Dedifferentiated amniotic fluid mesenchymal stem cell (primary cell): ENCODE measurements around the gene LEO1.

Experiments
- DNase-seq: peaks from one replicate; pipeline ENCODE4 v3.0.0-alpha.2; 2016; ENCODE audit errors: extremely low spot score

LEO1 gene

DNA sequence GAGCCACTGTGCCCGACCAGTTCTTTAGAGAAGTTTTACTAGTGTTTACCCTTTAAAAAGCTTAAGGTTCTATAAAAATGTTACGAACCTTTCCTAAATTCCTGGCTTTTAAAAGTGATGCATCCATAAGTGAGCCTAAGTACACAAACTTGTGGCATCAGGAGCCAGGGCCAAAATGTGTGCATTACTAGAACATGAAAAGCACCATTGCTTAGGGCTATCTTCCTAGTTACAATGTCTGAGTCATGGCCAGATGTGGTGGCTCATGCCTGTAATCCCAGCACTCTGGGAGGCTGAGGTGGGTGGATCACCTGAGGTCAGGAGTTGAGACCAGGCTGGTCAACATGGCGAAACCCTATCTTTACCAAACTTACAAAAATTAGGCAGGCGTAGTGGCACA, 39.9 kb downstream of the LEO1 start:
- DNase-seq, result no peak

DNA sequence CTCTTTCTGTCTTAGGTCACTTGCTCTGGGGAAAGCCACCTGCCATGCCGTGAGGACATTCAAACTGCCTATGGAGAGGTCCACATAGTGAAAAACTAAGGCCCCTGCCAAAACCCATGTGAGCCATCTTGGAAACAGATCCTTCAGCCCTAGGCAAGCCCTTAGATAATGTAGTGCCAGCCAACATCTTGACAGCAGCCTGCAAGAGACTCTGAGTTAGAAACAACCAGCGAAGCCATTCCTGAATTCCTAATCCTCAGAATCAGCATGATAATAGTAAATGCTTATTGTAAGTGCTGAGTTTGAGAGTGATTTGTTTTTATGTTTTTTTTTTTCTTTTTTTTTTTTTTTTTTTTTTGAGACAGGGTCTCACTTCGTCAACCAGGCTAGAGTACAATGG, 40.6 kb downstream of the LEO1 start:
- DNase-seq, result no peak

DNA sequence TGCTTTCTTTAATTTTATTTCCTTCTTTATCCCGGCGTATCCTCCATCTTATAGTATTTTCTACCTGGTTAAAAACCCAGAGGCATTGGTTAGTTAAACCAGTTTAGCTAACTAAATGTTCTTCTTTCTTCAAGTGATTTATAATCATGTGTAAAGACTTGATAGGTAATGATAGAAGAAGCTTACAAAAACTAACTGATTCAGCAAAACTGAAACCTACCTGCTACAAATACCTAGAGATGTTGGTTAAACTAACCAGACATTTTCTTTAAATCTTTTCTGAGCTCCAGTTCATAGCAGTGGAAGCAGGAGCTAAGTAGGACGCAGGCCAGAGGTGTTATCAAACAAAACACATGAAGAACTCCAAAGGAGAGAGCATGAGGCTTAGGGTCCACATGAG, 44.8 kb downstream of the LEO1 start:
- no peak for DNase-seq

DNA sequence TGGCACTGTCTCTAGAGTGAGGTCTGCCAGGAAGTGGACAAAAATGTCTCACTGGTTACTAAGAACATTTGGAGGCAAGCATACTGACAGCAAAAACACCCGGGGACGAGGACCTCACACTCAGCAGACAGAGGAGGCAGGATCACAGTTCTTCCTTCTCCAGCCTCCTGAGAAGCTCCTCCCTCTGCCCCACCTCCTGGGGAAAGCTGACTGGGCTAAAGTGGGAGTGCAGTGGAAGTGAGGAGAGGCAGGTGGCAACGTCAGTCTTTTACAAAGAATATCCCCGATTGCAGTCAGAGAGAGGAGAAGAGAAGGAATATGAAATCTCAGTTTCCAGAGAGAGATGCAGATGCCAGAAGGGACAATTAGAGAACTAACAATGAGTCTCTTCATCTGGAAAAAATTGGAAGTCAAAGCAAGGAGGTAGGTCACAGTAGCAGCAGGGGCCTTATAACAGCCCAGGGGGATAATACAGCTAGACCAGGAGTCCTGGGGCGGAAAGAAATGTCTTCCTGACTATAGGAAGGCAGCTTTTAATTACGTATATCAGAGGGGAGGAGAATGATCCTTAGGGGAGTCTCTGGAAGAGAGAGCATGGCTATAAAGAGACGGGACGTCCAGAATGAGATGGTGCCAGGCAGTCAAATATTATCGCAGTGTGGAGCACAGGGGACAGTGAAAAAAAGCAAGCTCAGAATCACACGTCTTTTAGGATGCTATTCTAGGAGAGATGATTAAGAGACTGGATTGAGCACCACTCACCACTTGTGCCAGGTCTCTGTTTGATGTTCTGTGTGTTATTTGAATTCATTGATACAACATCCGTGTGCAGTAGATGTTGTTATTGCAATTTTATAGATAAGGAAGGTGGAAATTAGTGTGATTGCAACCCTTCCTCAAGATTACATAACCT, 47.2 kb downstream of the LEO1 start:
- no peak for DNase-seq

DNA sequence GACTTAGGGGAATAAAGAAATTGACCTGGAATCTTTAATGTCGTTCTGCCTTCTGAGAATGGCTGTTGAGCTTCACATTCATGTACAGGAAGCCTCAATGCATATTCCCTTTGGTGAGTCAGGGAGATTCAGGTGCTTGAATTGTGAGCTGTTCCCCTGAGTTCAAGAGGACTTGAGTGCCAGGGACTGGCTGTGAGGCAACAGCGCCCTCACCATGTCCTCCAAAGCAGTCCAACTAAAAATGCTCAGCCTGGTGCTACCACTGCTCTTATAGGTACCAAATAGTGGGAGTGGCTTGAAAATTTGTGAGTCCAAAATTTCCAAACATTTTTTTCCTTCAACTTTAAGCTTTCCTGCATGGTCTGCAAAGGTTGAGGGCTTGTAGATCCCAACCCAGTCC, 54.1 kb downstream of the LEO1 start:
- no peak for DNase-seq

DNA sequence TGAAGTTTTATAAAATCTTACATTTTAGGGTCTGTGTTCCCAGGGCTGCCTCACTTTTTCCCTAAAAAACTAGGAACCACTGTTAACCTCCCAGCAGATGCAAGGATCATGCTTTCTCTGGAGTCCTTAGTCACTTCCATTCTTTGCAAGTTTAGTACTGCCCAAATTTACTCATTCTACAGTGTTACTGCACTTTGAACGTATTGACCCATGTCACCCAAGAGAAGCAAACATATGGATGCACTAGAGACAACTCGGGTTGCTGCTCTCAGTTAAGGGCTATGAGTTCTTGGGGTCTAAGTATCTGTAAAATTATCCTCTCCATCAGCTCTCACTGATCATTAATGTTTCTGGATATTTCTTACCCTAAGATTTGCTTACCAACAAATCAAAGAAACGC, 59.0 kb downstream of the LEO1 start:
- no peak for DNase-seq

DNA sequence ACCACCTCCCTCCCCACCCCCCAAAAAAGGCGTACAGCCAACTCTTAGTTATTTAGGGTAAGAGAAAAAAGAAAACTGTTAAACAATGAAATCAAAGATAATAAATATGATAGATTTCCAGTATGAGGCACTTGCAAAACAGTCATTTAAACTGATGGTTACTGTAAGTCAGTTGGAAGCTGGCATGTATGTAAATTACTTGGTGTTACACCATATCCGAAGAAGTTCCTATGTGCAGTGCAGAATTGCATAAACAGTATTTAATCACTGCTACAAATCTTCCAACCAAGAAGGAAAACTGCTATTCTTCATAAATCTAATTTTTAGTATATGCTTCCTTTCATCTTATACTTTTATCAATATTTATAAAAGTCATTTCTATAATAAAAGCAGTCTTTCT, 62.0 kb downstream of the LEO1 start:
- DNase-seq, result no peak

DNA sequence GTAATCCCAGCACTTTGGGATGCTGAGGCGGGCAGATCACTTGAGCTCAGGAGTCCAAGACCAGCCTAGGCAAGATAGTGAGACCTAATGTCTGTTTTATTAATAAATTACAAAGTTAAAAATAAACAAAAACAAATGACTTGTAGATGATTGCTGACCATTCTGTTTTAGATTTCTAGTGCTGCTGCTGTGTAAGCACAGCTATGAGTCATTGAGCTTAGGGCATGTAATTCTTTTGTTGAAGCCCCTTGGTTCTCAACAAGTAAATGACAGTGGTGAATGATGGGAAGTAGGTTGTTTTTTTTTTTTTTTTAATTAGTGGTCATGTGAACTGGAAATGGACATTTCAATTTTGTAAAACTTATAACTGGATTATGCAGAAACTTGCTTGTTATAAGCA, 63.3 kb downstream of the LEO1 start:
- DNase-seq, result no peak

DNA sequence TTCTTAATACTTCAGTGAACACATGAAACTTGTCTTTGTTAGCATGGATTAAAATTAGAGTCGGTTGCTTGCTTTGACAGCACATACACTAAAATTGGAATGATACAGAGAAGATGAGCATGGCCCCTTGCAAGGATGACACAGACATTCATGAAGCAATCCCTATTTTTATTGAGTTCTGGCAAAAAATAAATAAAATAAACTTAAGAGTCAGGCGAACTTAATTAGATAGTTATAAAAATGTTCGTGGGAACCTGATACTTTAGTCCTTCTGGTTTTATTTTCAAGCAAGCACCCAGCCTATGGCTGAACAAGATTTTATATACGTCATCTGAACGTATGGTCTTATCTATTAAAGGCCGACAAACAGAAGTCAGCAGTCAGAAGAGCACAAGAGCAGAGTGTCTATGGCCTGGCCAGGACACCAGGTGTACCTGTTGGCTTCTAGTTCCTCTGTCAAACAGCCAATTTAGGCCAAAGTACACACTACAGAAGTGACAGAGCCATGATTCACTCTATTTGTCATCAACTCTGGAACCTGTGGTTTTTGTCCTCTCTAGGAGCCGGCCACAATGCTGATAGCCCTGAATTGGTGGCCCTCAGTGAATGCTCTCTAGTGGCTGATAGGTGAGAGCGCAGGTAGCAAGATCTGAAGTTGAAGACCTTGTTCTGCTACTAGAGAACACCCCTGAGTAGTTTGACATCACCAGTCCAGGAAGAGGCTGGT, 64.3 kb downstream of the LEO1 start:
- no peak for DNase-seq

DNA sequence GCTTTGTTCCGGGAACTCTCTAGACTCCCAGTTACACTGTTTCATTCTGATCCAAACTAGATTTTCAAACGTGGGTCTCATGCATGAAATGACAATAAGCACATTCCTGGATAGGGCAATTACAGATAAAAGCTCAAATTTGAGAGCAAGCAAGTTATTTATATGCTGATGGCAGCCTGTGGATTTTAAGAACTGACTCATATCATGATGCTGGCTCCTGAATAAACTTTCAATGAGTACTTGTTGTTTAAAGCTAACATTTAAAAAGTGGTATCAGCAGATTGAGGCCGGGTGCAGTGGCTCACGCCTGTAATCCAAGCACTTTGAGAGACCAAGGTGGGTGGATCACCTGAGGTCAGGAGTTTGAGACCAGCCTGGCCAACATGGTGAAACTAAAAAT, 66.6 kb downstream of the LEO1 start:
- no peak for DNase-seq

DNA sequence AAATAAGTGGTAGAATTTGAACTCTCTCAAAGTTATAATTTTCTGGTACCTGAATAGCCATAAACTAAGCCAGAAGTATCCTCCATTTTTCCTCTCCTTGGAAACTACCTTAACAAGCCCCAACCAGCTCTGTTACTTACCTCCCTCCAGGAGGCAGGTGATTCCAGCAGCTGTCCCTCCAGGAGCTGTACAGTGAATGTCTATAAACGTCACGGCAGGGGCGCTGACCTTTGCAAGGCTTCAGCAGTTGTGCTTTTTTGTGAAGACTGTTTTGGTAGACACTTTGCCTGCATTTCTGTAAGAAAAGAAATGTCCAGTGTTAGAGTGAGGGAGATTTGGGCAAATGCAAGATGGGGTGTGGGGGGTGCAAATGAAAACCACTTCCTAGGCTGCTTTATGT, 67.2 kb downstream of the LEO1 start:
- no peak for DNase-seq

DNA sequence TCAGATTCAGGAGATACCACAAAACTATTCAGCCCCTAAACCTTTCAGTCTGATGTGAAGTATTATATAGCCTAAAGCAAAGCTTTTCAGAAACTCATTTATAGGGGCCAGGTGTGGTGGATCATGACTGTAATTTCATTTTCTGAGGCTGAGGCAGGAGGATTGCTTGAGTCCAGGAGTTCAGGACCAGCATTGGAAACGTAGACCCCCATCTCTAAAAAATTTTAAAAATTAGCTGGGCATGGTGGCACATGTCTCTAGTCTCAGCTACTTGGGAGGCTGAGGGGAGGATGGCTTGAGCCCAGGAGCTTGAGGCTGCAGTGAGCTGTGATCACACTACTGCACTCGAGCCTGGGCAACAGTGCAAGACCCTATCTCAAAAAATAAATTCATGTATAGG, 82.1 kb downstream of the LEO1 start:
- no peak for DNase-seq

DNA sequence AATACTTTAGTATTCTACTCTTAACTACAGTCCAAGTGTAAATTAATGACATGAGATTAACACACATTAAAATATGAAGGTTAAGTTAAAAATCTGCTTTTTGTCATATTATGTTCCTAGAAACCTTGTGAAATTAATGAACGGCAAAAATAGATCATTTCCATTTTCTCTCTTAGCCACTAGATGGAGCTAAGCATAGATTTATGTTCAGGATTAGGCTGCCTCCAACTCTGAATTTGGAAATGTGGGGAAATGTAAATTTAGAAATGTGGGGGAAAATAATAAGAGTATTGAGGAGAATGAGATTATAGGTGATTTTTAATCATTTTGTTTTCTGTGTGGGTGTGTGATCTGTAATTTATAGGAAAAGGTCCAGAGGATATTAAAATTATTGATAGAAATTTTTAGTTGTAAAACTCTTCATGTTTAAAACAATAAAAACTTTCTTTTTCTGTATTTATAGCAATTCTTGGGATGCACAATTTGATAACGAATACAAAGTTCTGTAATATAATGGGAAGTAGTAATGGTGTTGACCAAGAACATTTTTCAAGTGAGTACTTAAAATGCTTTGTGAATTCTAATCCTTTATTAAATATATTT, 82.9 kb downstream of the LEO1 start:
- peak; percentile 58 for DNase-seq
